ENCODE data around the gene DGKA.

Gene DGKA

DNA sequence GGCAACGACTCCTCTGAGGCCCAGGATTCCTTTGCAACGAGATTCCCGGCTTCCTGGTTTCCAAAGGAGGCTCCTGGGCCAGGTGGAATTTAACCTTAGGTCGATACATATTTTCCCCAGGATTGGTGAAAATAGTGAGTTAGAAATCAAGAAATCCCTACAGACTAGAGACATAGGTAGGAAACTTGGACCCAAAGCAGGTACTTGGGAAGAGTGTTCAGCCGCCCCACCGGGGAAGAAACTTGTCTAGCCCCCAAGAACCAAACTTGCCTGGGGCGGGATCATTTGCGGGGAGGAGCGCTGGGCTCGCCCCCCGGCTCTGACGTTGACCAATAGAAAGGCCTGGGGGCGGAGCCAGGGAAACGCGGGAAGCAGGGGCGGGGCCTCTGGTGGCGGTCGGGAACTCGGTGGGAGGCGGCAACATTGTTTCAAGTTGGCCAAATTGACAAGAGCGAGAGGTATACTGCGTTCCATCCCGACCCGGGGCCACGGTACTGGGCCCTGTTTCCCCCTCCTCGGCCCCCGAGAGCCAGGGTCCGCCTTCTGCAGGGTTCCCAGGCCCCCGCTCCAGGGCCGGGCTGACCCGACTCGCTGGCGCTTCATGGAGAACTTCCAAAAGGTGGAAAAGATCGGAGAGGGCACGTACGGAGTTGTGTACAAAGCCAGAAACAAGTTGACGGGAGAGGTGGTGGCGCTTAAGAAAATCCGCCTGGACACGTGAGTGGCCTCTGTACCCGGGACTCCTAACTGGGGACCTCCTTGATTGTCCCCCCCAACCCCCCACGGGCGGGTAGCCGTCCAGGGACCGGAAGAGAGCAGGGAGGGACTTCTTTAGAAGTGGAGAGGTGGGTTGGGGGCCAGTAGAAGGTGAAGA is 35.7 kb downstream of the DGKA start, which contains the start of gene CDK2:
Gene CDK2, plus strand, starts transcription at position 423 of the 874 bp plus-strand sequence. Its CDS starts 179 bp downstream, at position 602.
- no peak for TF ChIP-seq Cebpa-rat (IDR thresholded peaks at IDR 0.05)
- H4K20me1 ChIP-seq, result peaks cover 0 to 8% (median 0%) of the 10 kb centered on the region in 11 experiments; a peak in 3 of 22 replicates
- H3K9ac ChIP-seq, result peak within 1 kb of the TSS; percentile 81 to 92 (median 85)
- peak within 1 kb of the TSS; percentile 42 to 86 (median 73); a peak in 21 of 22 replicates for H3K27ac ChIP-seq
- H3K4me2 ChIP-seq, result peak within 1 kb of the TSS; percentile 88 to 99 (median 95)
- peaks cover 0 to 40% (median 35%) of the 10 kb centered on the region in 11 experiments; a peak in 17 of 22 replicates for H3K36me3 ChIP-seq
- no peaks in the 10 kb centered on the region for H3K27me3 ChIP-seq
- no peaks in the 10 kb centered on the region for H3K9me3 ChIP-seq (replicated peaks in 1 of 11)
- peak within 1 kb of the TSS; percentile 72 to 98 (median 83) for H3K4me3 ChIP-seq
- H3K4me1 ChIP-seq, result peaks cover 44 to 57% (median 48%) of the 10 kb centered on the region in 10 experiments

- H3K9me3 ChIP-seq (replicated peaks in 1 of 11), result no peaks in the 10 kb centered on the region
- H4K20me1 ChIP-seq, result peaks cover 0 to 8% (median 0%) of the 10 kb centered on the region in 11 experiments; a peak in 4 of 22 replicates
- H3K36me3 ChIP-seq, result peaks cover 0 to 47% (median 41%) of the 10 kb centered on the region in 11 experiments; a peak in 17 of 22 replicates
- H3K4me2 ChIP-seq, result peak overlapping the region in 3 of 11 experiments; percentile 1 to 99 (median 94); a peak in 4 of 22 replicates
- no peak for TF ChIP-seq Cebpa-rat (IDR thresholded peaks at IDR 0.05)
- H3K4me1 ChIP-seq, result peaks cover 56 to 70% (median 62%) of the 10 kb centered on the region in 10 experiments
- no peak overlapping the region for H3K9ac ChIP-seq
- H3K27ac ChIP-seq, result no peak overlapping the region
- H3K4me3 ChIP-seq, result no peak overlapping the region
- H3K27me3 ChIP-seq, result no peaks in the 10 kb centered on the region
Measured at GRCh38 chr12:55969356-55969755, 38.4 kb downstream of the DGKA start.

DNA sequence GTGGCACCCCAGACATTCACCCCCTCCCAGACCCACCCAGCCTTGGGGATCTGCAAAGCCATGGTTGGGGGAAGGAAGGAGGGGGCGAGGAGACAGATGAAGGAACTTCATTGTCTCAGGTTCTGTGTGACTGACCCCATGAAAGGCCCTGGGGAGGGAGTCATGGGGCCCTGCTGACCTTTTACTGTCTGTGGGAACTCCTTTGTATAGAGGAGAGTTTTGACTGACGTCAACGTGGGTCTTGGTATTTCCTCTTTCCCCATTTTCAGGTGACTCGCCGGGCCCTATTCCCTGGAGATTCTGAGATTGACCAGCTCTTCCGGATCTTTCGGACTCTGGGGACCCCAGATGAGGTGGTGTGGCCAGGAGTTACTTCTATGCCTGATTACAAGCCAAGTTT is 39.8 kb downstream of the DGKA start:
- Histone ChIP-seq H3K4me3 (no peak overlapping the region), H4K20me1 (peaks cover 0 to 9% (median 5%) of the 10 kb centered on the region in 11 experiments; a peak in 6 of 22 replicates), H3K9me3 (replicated peaks in 1 of 11) (no peaks in the 10 kb centered on the region), H3K4me2 (peak overlapping the region in 9 of 11 experiments; percentile 36 to 91 (median 79); a peak in 16 of 22 replicates), H3K27me3 (no peaks in the 10 kb centered on the region), H3K27ac (0 out of 22 replicates have a peak overlapping the region, but pooled peaks of 1 of the 11 experiments have one; percentile 11), H3K4me1 (peaks cover 60 to 78% (median 66%) of the 10 kb centered on the region in 10 experiments), H3K9ac (no peak overlapping the region), H3K36me3 (peaks cover 0 to 47% (median 41%) of the 10 kb centered on the region in 11 experiments; a peak in 17 of 22 replicates)
- TF ChIP-seq Cebpa-rat (IDR thresholded peaks at IDR 0.05), result no peak

GRCh38 chr12:55972042-55972441 is 41.1 kb downstream of the DGKA start:
- Histone ChIP-seq H3K9me3 (replicated peaks in 1 of 11) (no peaks in the 10 kb centered on the region), H3K27me3 (no peaks in the 10 kb centered on the region), H3K9ac (peak overlapping the region in 7 of 11 experiments; percentile 67 to 79 (median 77); a peak in 8 of 22 replicates), H4K20me1 (peaks cover 0 to 20% (median 5%) of the 10 kb centered on the region in 11 experiments; a peak in 7 of 22 replicates), H3K4me1 (peaks cover 66 to 83% (median 72%) of the 10 kb centered on the region in 10 experiments), H3K4me2 (peak overlapping the region; percentile 65 to 91 (median 80)), H3K36me3 (peaks cover 4 to 56% (median 46%) of the 10 kb centered on the region in 11 experiments; a peak in 17 of 22 replicates), H3K4me3 (peak overlapping the region in 6 of 10 experiments; percentile 60 to 74 (median 64); a peak in 11 of 20 replicates), H3K27ac (peak overlapping the region in 6 of 11 experiments; percentile 10 to 78 (median 70); a peak in 9 of 22 replicates)
- no peak for TF ChIP-seq Cebpa-rat (IDR thresholded peaks at IDR 0.05)

DNA sequence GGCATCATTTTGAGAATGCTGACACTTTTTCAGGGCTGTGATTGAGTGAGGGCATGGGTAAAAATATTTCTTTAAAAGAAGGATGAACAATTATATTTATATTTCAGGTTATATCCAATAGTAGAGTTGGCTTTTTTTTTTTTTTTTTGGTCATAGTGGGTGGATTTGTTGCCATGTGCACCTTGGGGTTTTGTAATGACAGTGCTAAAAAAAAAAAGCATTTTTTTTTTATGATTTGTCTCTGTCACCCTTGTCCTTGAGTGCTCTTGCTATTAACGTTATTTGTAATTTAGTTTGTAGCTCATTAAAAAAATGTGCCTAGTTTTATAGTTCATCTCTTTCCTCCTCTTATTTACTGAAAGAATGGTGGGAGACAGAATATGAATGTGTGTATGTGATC is 41.5 kb downstream of the DGKA start:
- Histone ChIP-seq H3K27ac (peak overlapping the region; percentile 43 to 78 (median 67); a peak in 18 of 22 replicates), H3K4me2 (peak overlapping the region; percentile 65 to 91 (median 80)), H4K20me1 (peaks cover 0 to 24% (median 5%) of the 10 kb centered on the region in 11 experiments; a peak in 7 of 22 replicates), H3K4me1 (peaks cover 66 to 84% (median 72%) of the 10 kb centered on the region in 10 experiments), H3K27me3 (no peaks in the 10 kb centered on the region), H3K4me3 (peak overlapping the region; percentile 59 to 97 (median 66)), H3K9me3 (replicated peaks in 1 of 11) (no peaks in the 10 kb centered on the region), H3K9ac (peak overlapping the region; percentile 67 to 82 (median 77); a peak in 21 of 22 replicates), H3K36me3 (peaks cover 6 to 59% (median 47%) of the 10 kb centered on the region in 11 experiments; a peak in 17 of 22 replicates)
- TF ChIP-seq Cebpa-rat (IDR thresholded peaks at IDR 0.05), result no peak

- H3K27me3 ChIP-seq, result no peaks in the 10 kb centered on the region
- H3K27ac ChIP-seq, result peak overlapping the region; percentile 43 to 78 (median 67); a peak in 21 of 22 replicates
- peak overlapping the region; percentile 67 to 82 (median 77) for H3K9ac ChIP-seq
- H3K9me3 ChIP-seq (replicated peaks in 1 of 11), result no peaks in the 10 kb centered on the region
- peaks cover 0 to 30% (median 0%) of the 10 kb centered on the region in 11 experiments; a peak in 6 of 22 replicates for H4K20me1 ChIP-seq
- no peak for TF ChIP-seq Cebpa-rat (IDR thresholded peaks at IDR 0.05)
- peak overlapping the region; percentile 59 to 97 (median 66) for H3K4me3 ChIP-seq
- H3K4me2 ChIP-seq, result peak overlapping the region; percentile 65 to 91 (median 80)
- peaks cover 66 to 84% (median 72%) of the 10 kb centered on the region in 10 experiments for H3K4me1 ChIP-seq
- peaks cover 6 to 57% (median 45%) of the 10 kb centered on the region in 11 experiments; a peak in 17 of 22 replicates for H3K36me3 ChIP-seq
Measured at GRCh38 chr12:55972911-55973598, 42.1 kb downstream of the DGKA start.

DNA sequence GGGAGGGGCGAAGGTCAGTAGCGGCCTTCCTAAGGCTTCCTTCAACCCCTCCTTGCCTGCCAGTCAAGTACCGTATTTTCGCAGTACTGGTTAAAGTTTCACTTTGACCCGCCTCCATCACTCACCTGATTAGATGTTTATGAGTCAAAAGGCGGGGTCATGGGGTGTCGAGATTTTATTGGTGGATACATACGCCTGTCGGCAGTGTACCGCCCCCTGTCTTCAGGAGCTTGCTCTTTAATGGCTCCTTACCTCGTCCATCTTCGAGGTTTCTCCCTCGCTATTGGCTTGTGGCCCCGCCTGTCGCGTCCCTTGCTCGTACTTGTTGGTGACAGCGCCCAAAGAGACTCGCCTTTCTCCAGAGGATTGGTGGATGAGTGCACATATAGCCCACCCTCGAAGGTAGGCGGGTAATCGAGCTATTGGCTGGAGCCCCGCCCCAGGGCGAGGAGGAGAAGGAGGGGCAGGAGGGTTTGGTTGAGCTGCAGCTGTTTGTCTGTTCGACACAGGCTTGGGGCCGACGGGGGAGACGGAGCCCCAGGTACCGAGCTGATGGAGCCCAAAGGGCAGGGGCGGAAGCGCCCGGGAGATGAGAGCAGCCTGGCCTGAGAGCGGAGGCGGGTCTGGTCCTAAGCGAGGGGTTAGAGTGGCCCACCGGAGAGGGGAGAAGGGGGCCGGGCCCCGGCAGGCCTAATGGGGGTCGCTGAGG is 42.8 kb downstream of the DGKA start, which contains the start of gene RAB5B:
Gene RAB5B, plus strand, starts transcription at position 480 of the 709 bp plus-strand sequence. CDS start 12,883 bp downstream, outside the sequence.
- Histone ChIP-seq H3K4me3 (peak within 1 kb of the TSS; percentile 84 to 99 (median 96)), H3K27me3 (no peaks in the 10 kb centered on the region), H3K27ac (peak within 1 kb of the TSS; percentile 82 to 93 (median 87)), H4K20me1 (peaks cover 0 to 37% (median 0%) of the 10 kb centered on the region in 11 experiments; a peak in 5 of 22 replicates), H3K9ac (peak within 1 kb of the TSS; percentile 88 to 96 (median 93)), H3K9me3 (replicated peaks in 1 of 11) (no peaks in the 10 kb centered on the region), H3K4me2 (peak within 1 kb of the TSS; percentile 80 to 97 (median 89)), H3K4me1 (peaks cover 66 to 84% (median 74%) of the 10 kb centered on the region in 10 experiments), H3K36me3 (peaks cover 7 to 56% (median 40%) of the 10 kb centered on the region in 11 experiments; a peak in 19 of 22 replicates)
- no peak for TF ChIP-seq Cebpa-rat (IDR thresholded peaks at IDR 0.05)

Data from BLaER1 treated with 17β-estradiol and CSF1 and Interleukin-3, amounts not matched to agents 10 nM and 100 nM (cell line).